Activated CD4-positive, alpha-beta T cell treated with anti-CD3 and anti-CD28 coated beads for 4 hours (primary cell): ENCODE results near the gene MT3.
"Not testable (repeated sequence)": the region's sequence is repeated elsewhere in the genome, so short reads cannot be mapped to it uniquely, and the experiment has no call there.

ENCODE experiments used
- DNase-seq, 2 donors: peaks; one replicate each; pipeline ENCODE4 v3.0.0-alpha.2; 2020

The MT3 gene

GRCh38 chr16:56610017-56610608, 20.8 kb downstream of the MT3 start:
- DNase-seq: peak; percentile 83

GRCh38 chr16:56610609-56611111, 21.3 kb downstream of the MT3 start:
- no peak for DNase-seq

- no peak for DNase-seq
Measured at GRCh38 chr16:56611281-56611833, 22.0 kb downstream of the MT3 start.

GRCh38 chr16:56613706-56614105, 24.4 kb downstream of the MT3 start:
- no peak for DNase-seq

GRCh38 chr16:56614549-56614991, 25.2 kb downstream of the MT3 start:
- no peak for DNase-seq

GRCh38 chr16:56615353-56615752, 26.0 kb downstream of the MT3 start:
- DNase-seq: no peak

- DNase-seq: no peak
Measured at GRCh38 chr16:56616608-56617211, 27.4 kb downstream of the MT3 start.

GRCh38 chr16:56617212-56618085, 28.1 kb downstream of the MT3 start:
- no peak for DNase-seq

- DNase-seq: no peak
Measured at GRCh38 chr16:56618138-56618537, 28.8 kb downstream of the MT3 start.

GRCh38 chr16:56620339-56620897, 31.1 kb downstream of the MT3 start:
- DNase-seq: no peak

- DNase-seq: not testable (repeated sequence)
Measured at GRCh38 chr16:56621665-56622445, 32.5 kb downstream of the MT3 start.

- not testable (repeated sequence) for DNase-seq
Measured at GRCh38 chr16:56623184-56623583, 33.9 kb downstream of the MT3 start.

- DNase-seq: no peak
Measured at GRCh38 chr16:56623637-56624036, 34.3 kb downstream of the MT3 start.

- peak in 1 of 2 donors; percentile 24 for DNase-seq
Measured at GRCh38 chr16:56625140-56625942, 36.0 kb downstream of the MT3 start, which contains the start of gene MT1E. Gene MT1E, plus strand, starts transcription at chr16:56625781. Its CDS starts 71 bp downstream, at chr16:56625852.

- no peak for DNase-seq
Measured at GRCh38 chr16:56625943-56626654, 36.8 kb downstream of the MT3 start.

- DNase-seq: no peak
Measured at GRCh38 chr16:56626685-56627084, 37.4 kb downstream of the MT3 start.

- DNase-seq: no peak
Measured at GRCh38 chr16:56628486-56629350, 39.4 kb downstream of the MT3 start.

- DNase-seq: no peak
Measured at GRCh38 chr16:56629531-56629930, 40.2 kb downstream of the MT3 start.

GRCh38 chr16:56630134-56630533, 40.8 kb downstream of the MT3 start:
- DNase-seq: no peak
